ENCODE measurements around the gene SCN2A. TPM values are rescaled to one million over a fixed set of nuclear protein-coding genes. Genes with fewer than 3 reads are reported as not detected.

The SCN2A gene
- polyA plus RNA-seq, 1 donor = 2.4 TPM

DNA sequence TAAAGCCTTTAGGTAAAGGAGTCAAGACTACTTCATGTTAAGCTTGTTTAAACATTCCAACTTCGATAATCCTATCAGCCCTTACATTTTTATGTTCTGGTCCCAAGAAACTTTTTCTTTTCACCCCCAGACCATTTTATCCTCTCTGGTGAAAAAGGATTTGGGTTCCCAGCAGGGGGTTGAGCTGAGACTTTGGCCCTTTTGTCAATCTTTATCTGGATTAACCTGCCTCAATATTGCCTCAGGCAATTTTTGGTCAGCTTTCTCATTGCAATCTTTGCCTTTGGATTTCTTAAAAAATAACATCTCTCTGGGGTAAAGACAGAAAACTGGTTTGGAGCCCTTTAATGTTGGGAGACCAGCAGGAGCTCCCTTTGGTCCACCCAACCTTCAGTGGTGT, 196.4 kb downstream of the SCN2A start:
- Histone ChIP-seq H3K27ac (ENCODE audit: low read length) (peak overlapping the region; percentile 30), H3K4me3 (ENCODE audit: low read length) (no peak overlapping the region), H3K9me3 (ENCODE audit: control insufficient read depth, low read depth, low read length) (no peaks in the 10 kb centered on the region), H3K4me1 (ENCODE audit: control insufficient read depth, insufficient read depth, low read length) (no peaks in the 10 kb centered on the region), H3K36me3 (ENCODE audit: control insufficient read depth, insufficient read depth, low read length) (no peaks in the 10 kb centered on the region), H3K27me3 (ENCODE audit: control insufficient read depth, insufficient read depth, low read length) (no peaks in the 10 kb centered on the region)
- no peak for DNase-seq
- no CpG with 5 or more reads among the region's 1 CpG for WGBS (ENCODE audit: insufficient coverage, low lambda C conversion rate)

GRCh38 chr2:165436559-165436958, 197.3 kb downstream of the SCN2A start:
- Histone ChIP-seq H3K27me3 (ENCODE audit: control insufficient read depth, insufficient read depth, low read length) (no peaks in the 10 kb centered on the region), H3K27ac (ENCODE audit: low read length) (no peak overlapping the region), H3K36me3 (ENCODE audit: control insufficient read depth, insufficient read depth, low read length) (no peaks in the 10 kb centered on the region), H3K9me3 (ENCODE audit: control insufficient read depth, low read depth, low read length) (no peaks in the 10 kb centered on the region), H3K4me3 (ENCODE audit: low read length) (no peak overlapping the region), H3K4me1 (ENCODE audit: control insufficient read depth, insufficient read depth, low read length) (no peaks in the 10 kb centered on the region)
- 92% methylated on average over 2 of the region's 3 CpGs for whole genome bisulfite sequencing (ENCODE audit: insufficient coverage, low lambda C conversion rate)
- DNase-seq = no peak

DNA sequence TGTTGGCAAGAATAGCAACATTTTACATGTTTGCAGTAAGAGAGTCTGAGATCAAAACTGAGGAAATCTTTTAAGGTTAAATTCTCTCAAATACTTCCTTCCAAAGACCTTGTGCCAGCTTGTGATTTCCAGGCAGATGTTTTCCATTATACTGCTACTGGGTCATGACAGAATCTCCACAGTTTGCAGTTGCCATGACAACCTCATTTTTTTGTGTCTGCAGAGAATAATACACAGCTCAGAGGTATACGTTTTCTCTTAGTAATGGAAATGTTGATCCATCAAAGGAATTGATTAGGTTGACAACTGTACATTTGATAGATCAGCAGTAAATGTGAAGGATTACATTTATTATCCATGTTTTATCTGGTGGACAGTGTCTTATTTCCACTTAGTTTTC, 201.2 kb downstream of the SCN2A start:
- no peak for DNase-seq
- no peaks in the 10 kb centered on the region for H3K36me3 ChIP-seq (ENCODE audit: control insufficient read depth, insufficient read depth, low read length)
- H3K27ac ChIP-seq (ENCODE audit: low read length) = no peak overlapping the region
- H3K27me3 ChIP-seq (ENCODE audit: control insufficient read depth, insufficient read depth, low read length) = no peaks in the 10 kb centered on the region
- no peaks in the 10 kb centered on the region for H3K9me3 ChIP-seq (ENCODE audit: control insufficient read depth, low read depth, low read length)
- H3K4me3 ChIP-seq (ENCODE audit: low read length) = no peak overlapping the region
- WGBS (ENCODE audit: insufficient coverage, low lambda C conversion rate) = no CpG with 5 or more reads among the region's 1 CpG
- no peaks in the 10 kb centered on the region for H3K4me1 ChIP-seq (ENCODE audit: control insufficient read depth, insufficient read depth, low read length)

Other genes starting within 250 kb of the SCN2A start
- gene SCN3A, start 35.4 kb upstream of the SCN2A start, polyA plus RNA-seq = 5.5 TPM
- gene CSRNP3, start 230.3 kb downstream of the SCN2A start, polyA plus RNA-seq = 4.4 TPM

Data from large intestine (tissue), 3 donors.